GM18511 (cell line): ENCODE results near the gene HPSE2.
"Not testable (repeated sequence)": the region's sequence is repeated elsewhere in the genome, so short reads cannot be mapped to it uniquely, and the experiment has no call there.

Experiments
- ATAC-seq: cut with Tn5 transposase; IDR thresholded peaks from one replicate; pipeline ENCODE4 v1.9.1; 2021; ENCODE audit warnings: mild to moderate bottlenecking, moderate library complexity; ENCODE audit not compliant: unreplicated experiment

The HPSE2 gene

GRCh38 chr10:99170116-99170675 lies 65.5 kb downstream of the HPSE2 start:
- no peak for ATAC-seq

- ATAC-seq: no peak
Measured at GRCh38 chr10:99161165-99161564, 74.5 kb downstream of the HPSE2 start.

DNA sequence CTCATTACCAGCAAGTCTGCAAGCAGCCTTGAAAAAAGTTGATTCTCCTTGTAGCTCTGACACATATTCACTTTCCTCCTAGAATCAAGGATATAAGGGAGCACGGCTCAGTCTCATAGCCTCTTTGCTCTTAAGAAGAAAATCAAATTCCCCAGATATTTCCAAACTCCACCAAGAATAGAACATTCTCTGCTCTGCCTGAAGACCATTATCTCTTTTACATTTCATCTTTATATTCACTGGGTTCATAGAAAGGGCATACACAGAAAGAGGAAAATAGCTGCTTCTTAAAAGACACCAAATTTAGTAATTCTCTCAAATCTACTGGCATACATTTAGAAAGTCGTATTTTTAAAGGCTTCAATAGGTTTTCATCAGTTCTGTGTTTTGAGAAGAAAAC lies 92.0 kb downstream of the HPSE2 start:
- ATAC-seq: no peak

GRCh38 chr10:99143011-99143410 lies 92.6 kb downstream of the HPSE2 start:
- no peak for ATAC-seq

DNA sequence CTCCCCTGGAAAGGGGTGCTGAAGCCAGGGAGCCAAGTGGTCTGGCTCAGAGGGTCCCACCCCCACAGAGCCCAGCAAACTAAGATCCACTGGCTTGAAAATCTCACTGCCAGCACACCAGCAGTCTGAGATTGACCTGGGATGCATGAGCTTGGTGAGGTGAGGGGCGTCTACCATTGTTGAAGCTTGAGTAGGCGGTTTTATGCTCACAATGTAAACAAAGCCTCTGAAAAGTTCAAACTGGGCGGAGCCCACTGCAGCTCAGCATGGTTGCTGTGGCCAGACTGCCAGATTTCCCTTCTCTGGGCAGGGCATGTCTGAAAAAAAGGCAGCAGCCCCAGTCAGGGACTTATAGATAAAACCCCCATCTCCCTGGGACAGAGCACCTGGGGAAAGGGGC lies 102.8 kb downstream of the HPSE2 start:
- not testable (repeated sequence) for ATAC-seq

- ATAC-seq: no peak
Measured at GRCh38 chr10:99125879-99126278, 109.8 kb downstream of the HPSE2 start.

DNA sequence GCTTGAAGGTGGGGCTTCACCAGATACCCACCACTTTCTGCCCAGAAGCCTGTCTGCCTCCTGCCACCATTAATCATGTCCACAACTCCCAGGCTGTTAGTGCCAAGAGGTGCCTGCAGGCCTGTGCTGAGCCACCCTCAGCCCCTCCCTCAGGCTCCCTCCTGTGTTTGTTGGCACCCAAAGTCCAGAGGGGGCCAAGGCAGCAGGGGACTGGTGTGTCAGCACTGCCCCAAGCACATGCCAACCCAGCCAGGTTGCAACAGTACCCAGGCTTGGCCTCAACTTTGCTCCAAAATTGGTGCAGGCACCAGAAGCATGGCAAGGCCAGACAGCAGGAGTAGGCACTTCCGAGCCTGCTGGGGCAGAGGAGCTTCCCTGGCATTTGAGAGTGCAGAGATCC lies 111.3 kb downstream of the HPSE2 start:
- ATAC-seq: no peak

DNA sequence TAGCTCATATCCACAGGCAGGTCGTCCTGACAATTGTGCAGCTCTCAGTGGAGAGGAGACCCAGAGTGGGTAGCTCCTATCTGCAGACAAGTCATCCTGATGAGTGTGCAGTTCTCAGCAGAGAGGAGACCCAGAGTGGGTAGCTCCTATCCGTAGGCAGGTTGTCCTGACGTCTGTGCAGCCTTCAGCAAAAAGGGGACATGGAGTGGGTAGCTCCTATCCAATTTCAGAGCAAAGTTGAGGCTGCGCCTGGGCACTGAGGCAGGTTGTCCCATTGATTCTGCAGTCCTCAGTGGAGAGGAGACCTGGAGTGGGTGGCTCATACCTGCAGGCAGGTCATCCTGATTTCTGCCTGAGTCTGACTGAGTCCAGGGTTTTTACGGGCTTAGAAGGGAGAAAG lies 111.8 kb downstream of the HPSE2 start:
- no peak for ATAC-seq

GRCh38 chr10:99123336-99123735 lies 112.3 kb downstream of the HPSE2 start:
- no peak for ATAC-seq

- ATAC-seq: no peak
Measured at GRCh38 chr10:99119258-99119748, 116.3 kb downstream of the HPSE2 start.

GRCh38 chr10:99115703-99116102 lies 119.9 kb downstream of the HPSE2 start:
- ATAC-seq: no peak

- no peak for ATAC-seq
Measured at GRCh38 chr10:99085358-99085757, 150.3 kb downstream of the HPSE2 start.

- no peak for ATAC-seq
Measured at GRCh38 chr10:99084161-99084560, 151.5 kb downstream of the HPSE2 start.

- ATAC-seq: no peak
Measured at GRCh38 chr10:99080275-99080945, 155.2 kb downstream of the HPSE2 start.

DNA sequence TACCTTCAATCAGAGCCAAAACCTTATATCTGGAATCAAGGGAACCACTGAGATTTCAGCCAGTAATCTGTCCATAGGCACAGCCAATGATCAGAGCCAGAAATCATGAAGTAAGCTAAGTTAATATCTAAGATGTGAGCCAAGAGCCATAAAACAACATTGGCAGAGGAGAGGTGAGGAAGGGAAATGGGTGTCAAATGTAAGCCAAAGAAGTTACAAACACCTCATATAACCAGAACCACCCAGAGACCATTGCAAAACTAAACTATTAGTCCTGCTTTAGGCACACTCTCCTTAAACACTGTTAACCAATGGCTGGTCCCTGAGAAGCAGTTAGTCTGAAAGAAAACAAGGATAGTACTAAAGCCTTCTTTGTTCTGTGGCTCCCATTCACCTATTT lies 173.1 kb downstream of the HPSE2 start:
- ATAC-seq: no peak

DNA sequence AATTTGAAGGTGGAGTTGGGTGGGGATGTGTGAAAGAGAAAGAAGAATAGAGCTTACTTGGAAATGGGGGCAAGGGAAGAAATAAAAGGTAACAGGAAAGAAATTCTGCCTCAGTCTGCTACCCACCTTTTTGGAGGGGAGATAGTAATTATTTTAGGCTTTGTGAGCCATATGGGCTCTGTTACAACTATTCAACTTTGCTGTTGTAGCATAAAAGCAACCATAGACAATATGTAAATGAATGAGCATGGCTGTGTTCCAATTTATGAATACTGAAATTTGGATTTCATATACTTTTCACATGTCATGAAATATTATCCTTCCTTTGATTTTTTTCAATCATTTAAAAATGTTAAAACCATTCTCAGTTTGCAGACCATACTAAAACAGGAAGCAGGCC lies 176.9 kb downstream of the HPSE2 start:
- ATAC-seq: no peak

DNA sequence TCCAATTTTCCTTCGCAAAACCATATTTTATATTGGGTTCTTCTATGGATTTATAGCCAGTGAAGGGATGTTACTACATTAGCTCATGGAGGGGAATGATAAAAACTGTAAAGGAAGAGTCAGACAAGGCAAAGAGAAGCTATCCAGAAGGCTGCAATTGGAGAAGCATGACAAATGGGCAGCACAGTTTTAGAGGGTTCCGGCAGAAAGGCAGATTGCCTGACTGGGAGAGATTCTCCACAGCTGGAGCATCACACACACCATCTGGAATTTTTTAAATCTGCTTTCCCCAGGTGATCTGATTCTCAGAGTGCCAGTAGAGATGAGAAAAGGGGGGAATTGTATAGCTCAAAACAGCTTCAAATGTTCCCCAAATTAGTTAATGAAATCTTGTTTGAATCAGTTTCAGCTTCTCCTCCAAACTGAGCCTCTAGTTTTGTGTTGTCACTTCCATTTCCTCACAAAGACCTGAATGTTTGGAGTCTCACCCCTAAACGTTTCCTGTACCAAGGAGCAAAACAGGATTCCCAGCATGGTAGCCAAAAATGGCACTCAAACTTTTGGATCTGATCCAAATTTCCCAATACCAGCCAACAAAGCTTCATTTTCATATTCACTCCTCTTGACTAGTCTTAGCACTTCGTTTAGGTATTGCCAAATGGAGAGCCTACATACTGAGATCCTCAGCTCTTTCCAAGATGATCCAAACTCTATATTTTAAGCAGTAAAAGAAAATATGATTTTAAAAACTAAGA lies 177.5 kb downstream of the HPSE2 start:
- no peak for ATAC-seq

DNA sequence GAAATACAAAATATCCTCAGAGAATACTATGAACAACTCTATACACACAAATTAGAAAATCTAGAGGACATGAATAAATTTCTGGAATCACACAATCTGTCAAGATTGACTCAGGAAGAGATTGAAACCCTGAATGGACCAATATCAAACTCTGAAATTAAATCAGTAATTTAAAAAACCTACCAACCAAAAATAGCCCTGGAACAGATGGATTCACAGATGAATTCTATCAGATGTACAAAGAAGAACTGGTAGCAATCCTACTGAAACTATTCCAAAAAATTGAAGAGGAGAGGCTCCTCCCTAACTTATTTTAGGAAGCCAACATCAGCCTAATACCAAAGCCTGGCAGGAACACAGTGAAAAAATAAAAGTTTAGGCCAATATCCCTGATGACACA lies 190.0 kb downstream of the HPSE2 start:
- no peak for ATAC-seq

- ATAC-seq: no peak
Measured at GRCh38 chr10:99042051-99042771, 193.4 kb downstream of the HPSE2 start.

DNA sequence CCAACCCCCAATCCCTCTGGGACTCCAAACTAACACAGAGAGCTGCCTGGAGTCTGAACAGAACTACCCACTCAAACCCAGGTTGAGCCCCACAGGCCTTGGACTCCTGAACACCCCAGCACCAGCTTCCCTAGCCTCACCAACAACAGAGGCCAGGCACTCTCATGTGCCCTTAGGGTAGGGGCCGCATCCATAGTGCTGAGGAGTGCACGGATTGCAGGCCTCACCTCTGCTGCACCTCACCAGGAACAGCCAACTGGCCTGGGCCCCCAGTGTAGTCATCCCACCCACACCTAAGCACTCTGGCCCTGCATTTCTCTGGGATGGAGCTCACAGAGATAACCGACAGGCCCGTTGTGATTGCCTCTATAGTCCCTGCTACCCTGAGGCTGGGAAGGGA lies 194.2 kb downstream of the HPSE2 start:
- ATAC-seq: no peak

GRCh38 chr10:99013885-99014284 lies 221.8 kb downstream of the HPSE2 start:
- no peak for ATAC-seq
